ENCODE results near the gene PDE6C.

The PDE6C gene

GRCh38 chr10:93715345-93715744 lies 103.0 kb downstream of the PDE6C start:
- ATAC-seq = no peak
- TF ChIP-seq CSRNP3 (CRISPR knock-in tag; IDR thresholded peaks at IDR 0.05) (no peak), BACH2 (CRISPR knock-in tag; IDR thresholded peaks at IDR 0.05; ENCODE audit: borderline replicate concordance) (no peak), CREB5 (CRISPR knock-in tag; IDR thresholded peaks at IDR 0.05; ENCODE audit: low read depth) (no peak), ZFP3 (CRISPR knock-in tag; IDR thresholded peaks at IDR 0.05) (no peak)
